ENCODE measurements around the gene DPP3.

The DPP3 gene

DNA sequence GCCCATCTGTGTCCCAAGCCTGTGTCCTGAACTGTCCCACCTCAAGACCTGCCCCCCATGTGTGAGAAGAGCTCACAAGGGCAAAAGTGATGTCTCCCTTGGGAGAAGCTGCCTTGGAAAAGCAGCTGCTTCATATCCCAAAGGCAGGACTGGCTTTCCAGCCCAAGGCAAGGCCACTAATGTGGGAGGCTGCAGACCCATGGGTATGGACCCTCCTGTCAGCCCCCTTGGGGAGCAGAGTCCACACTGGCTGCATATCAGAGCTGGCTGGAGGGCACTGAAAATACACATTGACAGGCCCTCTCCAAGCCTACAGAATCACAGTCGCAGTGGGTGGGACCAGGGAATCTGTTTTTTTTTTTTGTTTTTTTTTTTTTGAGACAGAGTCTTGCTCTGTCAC is 10.8 kb upstream of the DPP3 start:
- H3K4me3 ChIP-seq (ENCODE audit: low read depth, low read length): no peak overlapping the region
- DNase-seq (ENCODE audit: low read depth): no peak
- TF ChIP-seq POLR2A (IDR thresholded peaks at IDR 0.05; ENCODE audit: extremely low read depth, insufficient read length) (no peak), MYC (IDR thresholded peaks at IDR 0.05; ENCODE audit: low read depth, low read length) (no peak), CTCF (IDR thresholded peaks at IDR 0.05; ENCODE audit: low read depth, low read length) (no peak), MAX (IDR thresholded peaks at IDR 0.05; ENCODE audit: low read depth, low read length) (no peak)

DNA sequence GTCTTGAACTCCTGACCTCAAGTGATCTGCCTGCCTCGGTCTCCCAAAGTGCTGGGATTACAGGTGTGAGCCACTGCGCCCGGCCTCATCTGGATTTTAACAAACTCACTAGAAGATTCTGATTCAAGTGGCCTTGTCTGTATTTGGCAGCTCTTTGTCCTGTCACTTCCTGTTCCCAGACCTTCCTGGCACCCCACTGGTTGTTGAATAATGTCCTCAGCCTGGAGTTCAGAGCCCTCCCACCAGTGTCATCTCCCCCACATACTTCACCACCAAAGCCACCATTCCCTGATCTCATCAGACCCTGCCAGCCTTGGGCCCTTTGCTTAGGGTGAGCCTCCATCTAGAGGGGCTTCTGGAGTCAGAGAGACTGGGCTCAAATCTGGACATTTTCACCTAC is 10.2 kb upstream of the DPP3 start:
- DNase-seq (ENCODE audit: low read depth): peak; percentile 70
- no peak overlapping the region for H3K4me3 ChIP-seq (ENCODE audit: low read depth, low read length)
- no peak for TF ChIP-seq POLR2A (IDR thresholded peaks at IDR 0.05; ENCODE audit: extremely low read depth, insufficient read length)

DNA sequence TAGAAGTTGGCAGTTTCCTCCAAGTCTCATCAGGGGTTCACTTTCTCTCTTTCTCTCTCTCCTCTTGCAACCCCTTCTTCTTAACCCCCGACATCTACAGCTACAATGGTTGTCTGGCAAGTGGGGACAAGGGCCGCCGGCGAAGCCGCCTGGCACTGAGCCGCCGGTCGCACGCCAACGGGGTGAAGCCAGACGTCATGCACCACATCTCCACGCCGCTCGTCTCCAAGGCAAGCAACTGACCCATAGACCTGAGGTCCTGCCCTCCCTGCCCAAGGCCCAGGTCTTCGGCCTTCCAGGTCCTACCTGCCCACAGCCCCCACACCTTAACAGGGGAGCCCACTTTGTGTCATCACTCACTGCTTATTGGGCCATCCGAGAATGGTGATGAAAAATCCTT is 9.1 kb upstream of the DPP3 start:
- no peak for DNase-seq (ENCODE audit: low read depth)
- H3K4me3 ChIP-seq (ENCODE audit: low read depth, low read length): no peak overlapping the region
- TF ChIP-seq MYC (IDR thresholded peaks at IDR 0.05; ENCODE audit: low read depth, low read length) (no peak), POLR2A (IDR thresholded peaks at IDR 0.05; ENCODE audit: extremely low read depth, insufficient read length) (no peak)

GRCh38 chr11:66472054-66472453 is 8.2 kb upstream of the DPP3 start:
- TF ChIP-seq MYC (IDR thresholded peaks at IDR 0.05; ENCODE audit: low read depth, low read length): no peak
- TF ChIP-seq MAX (IDR thresholded peaks at IDR 0.05; ENCODE audit: low read depth, low read length): no peak
- no peak for TF ChIP-seq POLR2A (IDR thresholded peaks at IDR 0.05; ENCODE audit: extremely low read depth, insufficient read length)
- TF ChIP-seq CTCF (IDR thresholded peaks at IDR 0.05; ENCODE audit: low read depth, low read length): no peak
- no peak for DNase-seq (ENCODE audit: low read depth)
- no peak overlapping the region for H3K4me3 ChIP-seq (ENCODE audit: low read depth, low read length)

DNA sequence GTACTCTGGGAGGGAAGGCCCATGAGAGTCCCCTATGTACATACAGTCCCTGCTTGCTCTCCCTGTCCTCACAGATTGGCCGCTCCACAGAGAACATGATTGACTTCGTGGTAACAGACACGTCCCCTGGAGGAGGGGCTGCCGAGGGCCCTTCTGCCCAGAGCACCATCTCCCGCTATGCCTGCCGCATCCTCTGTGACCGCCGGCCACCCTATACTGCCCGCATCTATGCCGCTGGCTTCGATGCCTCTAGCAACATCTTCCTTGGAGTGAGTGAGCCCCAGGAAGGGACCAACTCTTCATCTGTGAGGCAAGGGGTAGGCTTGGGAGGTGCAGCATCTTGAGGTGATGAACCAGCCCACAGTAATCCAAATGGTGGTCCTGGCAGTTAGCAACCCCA is 7.1 kb upstream of the DPP3 start:
- TF ChIP-seq POLR2A (IDR thresholded peaks at IDR 0.05; ENCODE audit: extremely low read depth, insufficient read length): no peak
- no peak for TF ChIP-seq MYC (IDR thresholded peaks at IDR 0.05; ENCODE audit: low read depth, low read length)
- no peak for TF ChIP-seq MAX (IDR thresholded peaks at IDR 0.05; ENCODE audit: low read depth, low read length)
- no peak overlapping the region for H3K4me3 ChIP-seq (ENCODE audit: low read depth, low read length)
- no peak for DNase-seq (ENCODE audit: low read depth)

DNA sequence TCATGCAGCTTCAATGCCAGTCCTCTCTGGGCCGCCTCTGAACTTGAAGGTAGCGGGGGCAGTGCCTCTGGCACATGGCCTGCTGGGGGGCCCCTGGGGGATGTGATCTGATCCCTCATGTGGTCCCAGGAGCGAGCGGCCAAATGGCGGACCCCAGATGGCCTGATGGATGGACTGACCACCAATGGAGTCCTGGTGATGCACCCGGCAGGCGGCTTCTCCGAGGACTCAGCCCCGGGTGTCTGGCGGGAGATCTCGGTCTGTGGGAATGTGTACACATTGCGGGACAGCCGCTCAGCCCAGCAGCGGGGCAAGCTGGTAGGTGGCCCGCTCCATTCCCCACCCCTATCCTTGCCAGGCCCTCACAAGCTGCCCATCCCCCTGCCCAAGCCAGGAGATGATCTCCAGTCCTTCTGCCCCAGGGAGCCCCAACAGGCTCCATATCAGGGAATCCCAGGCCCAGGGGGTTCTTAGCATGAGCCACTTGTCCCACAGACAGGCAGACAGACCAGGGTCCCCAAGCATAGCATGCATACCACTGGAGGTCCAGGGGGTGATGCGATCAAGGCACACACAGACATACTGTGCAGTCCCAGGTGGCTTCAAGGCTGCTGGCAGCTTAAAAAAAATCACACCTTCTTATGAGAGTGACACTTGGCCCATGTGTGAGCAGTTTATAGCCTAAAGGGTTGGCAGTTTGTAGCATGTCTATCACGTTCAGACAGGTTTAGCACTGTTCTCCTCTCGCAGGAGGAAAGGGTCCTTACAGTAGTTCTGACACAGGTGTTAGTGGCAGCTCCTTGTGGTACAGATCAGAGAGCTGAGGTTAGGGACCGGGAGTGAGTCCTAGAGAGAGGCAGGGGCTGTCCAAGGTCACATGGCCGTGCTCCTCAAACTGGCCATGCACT is 6.4 kb upstream of the DPP3 start:
- no peak for TF ChIP-seq MYC (IDR thresholded peaks at IDR 0.05; ENCODE audit: low read depth, low read length)
- no peak for TF ChIP-seq MAX (IDR thresholded peaks at IDR 0.05; ENCODE audit: low read depth, low read length)
- TF ChIP-seq CTCF (IDR thresholded peaks at IDR 0.05; ENCODE audit: low read depth, low read length): no peak
- no peak for TF ChIP-seq POLR2A (IDR thresholded peaks at IDR 0.05; ENCODE audit: extremely low read depth, insufficient read length)
- no peak for DNase-seq (ENCODE audit: low read depth)
- H3K4me3 ChIP-seq (ENCODE audit: low read depth, low read length): no peak overlapping the region

- no peak for DNase-seq (ENCODE audit: low read depth)
Observed at GRCh38 chr11:66475349-66476172, 4.7 kb upstream of the DPP3 start.

More at GRCh38 chr11:66475349-66476172, 4.7 kb upstream of the DPP3 start:
- TF ChIP-seq MYC (IDR thresholded peaks at IDR 0.05; ENCODE audit: low read depth, low read length): no peak
- TF ChIP-seq MAX (IDR thresholded peaks at IDR 0.05; ENCODE audit: low read depth, low read length): no peak
- no peak for TF ChIP-seq CTCF (IDR thresholded peaks at IDR 0.05; ENCODE audit: low read depth, low read length)
- no peak for TF ChIP-seq POLR2A (IDR thresholded peaks at IDR 0.05; ENCODE audit: extremely low read depth, insufficient read length)
- no peak overlapping the region for H3K4me3 ChIP-seq (ENCODE audit: low read depth, low read length)

Data from NB4 (cell line).